GM18909 (cell line): ENCODE measurements around the gene NUP50.

Experiments used
- ATAC-seq: cut with Tn5 transposase; IDR thresholded peaks from one replicate; pipeline ENCODE4 v1.9.1; 2021; ENCODE audit warnings: mild to moderate bottlenecking; ENCODE audit not compliant: unreplicated experiment, poor library complexity

The NUP50 gene

GRCh38 chr22:45225732-45226502, 62.2 kb downstream of the NUP50 start:
- no peak for ATAC-seq

GRCh38 chr22:45226503-45227186, 62.9 kb downstream of the NUP50 start:
- no peak for ATAC-seq

- no peak for ATAC-seq
These were observed 64.1 kb downstream of the NUP50 start for GRCh38 chr22:45227645-45228400.

GRCh38 chr22:45228401-45228754, 64.7 kb downstream of the NUP50 start:
- no peak for ATAC-seq

GRCh38 chr22:45229181-45229580, 65.5 kb downstream of the NUP50 start:
- ATAC-seq: no peak

- no peak for ATAC-seq
These were observed 66.4 kb downstream of the NUP50 start for GRCh38 chr22:45230026-45230721.

- no peak for ATAC-seq
These were observed 67.6 kb downstream of the NUP50 start for GRCh38 chr22:45231293-45231692.

GRCh38 chr22:45233386-45233785, 69.7 kb downstream of the NUP50 start:
- ATAC-seq: no peak

- ATAC-seq: no peak
These were observed 70.1 kb downstream of the NUP50 start for GRCh38 chr22:45233827-45234226.

- peak; percentile 63 for ATAC-seq
These were observed 71.5 kb downstream of the NUP50 start for GRCh38 chr22:45235101-45235777.

GRCh38 chr22:45235851-45236342, 72.2 kb downstream of the NUP50 start:
- no peak for ATAC-seq

GRCh38 chr22:45237065-45237990, 73.6 kb downstream of the NUP50 start:
- no peak for ATAC-seq
